ENCODE measurements around the gene PCOLCE2. TPM values are rescaled to one million over a fixed set of nuclear protein-coding genes. Genes with fewer than 3 reads are reported as not detected.

PCOLCE2 gene, protein sequence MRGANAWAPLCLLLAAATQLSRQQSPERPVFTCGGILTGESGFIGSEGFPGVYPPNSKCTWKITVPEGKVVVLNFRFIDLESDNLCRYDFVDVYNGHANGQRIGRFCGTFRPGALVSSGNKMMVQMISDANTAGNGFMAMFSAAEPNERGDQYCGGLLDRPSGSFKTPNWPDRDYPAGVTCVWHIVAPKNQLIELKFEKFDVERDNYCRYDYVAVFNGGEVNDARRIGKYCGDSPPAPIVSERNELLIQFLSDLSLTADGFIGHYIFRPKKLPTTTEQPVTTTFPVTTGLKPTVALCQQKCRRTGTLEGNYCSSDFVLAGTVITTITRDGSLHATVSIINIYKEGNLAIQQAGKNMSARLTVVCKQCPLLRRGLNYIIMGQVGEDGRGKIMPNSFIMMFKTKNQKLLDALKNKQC
- total RNA-seq (2022; extraction: Qiagen RNA extraction; ENCODE audit: low read depth): 26.5 to 38.8 TPM (median 32.5 TPM) in 5 replicates

DNA sequence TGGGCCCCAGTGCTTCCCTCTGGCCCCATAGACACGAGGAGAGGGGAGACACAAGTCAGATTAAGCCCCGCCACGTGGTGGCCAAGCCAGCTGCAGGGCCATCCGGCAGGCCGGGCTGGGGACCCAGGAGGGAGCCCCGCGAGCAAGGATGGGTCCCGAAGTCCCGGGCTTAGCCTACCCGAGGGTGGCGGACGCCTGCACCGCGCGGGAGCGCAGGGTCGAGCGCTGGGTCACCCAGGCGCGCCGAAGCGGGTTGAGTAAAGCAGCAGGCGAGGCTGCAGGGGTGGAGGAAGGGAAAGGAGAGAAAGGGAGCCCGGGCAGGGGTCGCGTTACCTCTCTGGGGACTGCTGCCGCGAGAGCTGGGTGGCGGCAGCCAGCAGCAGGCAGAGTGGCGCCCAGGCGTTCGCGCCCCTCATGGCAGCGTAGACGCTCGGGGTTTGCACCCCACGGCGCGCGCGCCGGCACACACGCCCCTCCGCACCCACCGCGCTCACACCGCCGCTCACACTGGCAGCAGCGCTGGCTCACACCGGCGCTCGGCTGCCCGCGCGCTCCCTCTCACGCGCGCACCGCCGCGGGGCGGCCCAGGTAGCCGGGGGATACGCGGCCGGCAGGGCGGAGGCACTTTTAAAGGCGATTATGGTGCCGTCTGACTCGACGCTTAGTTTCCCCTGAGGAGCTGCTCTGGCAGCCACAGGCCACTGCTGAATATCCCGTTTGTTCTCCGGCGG is at the start of gene PCOLCE2:
Gene PCOLCE2, minus strand, starts transcription at position 603 of the 731 bp plus-strand sequence. Its CDS starts 187 bp downstream, at position 416.

Other genes with a start within 250 kb of the PCOLCE2 start
- gene TRPC1, start 165.0 kb downstream of the PCOLCE2 start, total RNA-seq (2022; extraction: Qiagen RNA extraction; ENCODE audit: low read depth): 5.4 to 10.1 TPM (median 8.0 TPM) in 5 replicates
- 2.4 to 3.8 TPM (median 3.4 TPM) in 5 replicates for gene PAQR9, start 74.6 kb upstream of the PCOLCE2 start, total RNA-seq (2022; extraction: Qiagen RNA extraction; ENCODE audit: low read depth)
- 68.7 to 112 TPM (median 83.7 TPM) in 5 replicates for gene U2SURP, start 112.5 kb upstream of the PCOLCE2 start, total RNA-seq (2022; extraction: Qiagen RNA extraction; ENCODE audit: low read depth)
- gene CHST2, start 230.7 kb upstream of the PCOLCE2 start, total RNA-seq (2022; extraction: Qiagen RNA extraction; ENCODE audit: low read depth): 0.44 to 1.0 TPM (median 0.82 TPM) in 5 replicates